HG03175 (cell line): ENCODE data around the gene GOLGA2.
A peak's percentile ranks its signal among the peaks of the same experiment; 100 is the strongest.
"Not testable (repeated sequence)": the region's sequence is repeated elsewhere in the genome, so short reads cannot be mapped to it uniquely, and the experiment has no call there.

Source experiments
- ATAC-seq: cut with Tn5 transposase; IDR thresholded peaks from one replicate; pipeline ENCODE4 v1.9.1; 2021; ENCODE audit warnings: mild to moderate bottlenecking, moderate library complexity; ENCODE audit not compliant: unreplicated experiment

GOLGA2 gene

GRCh38 chr9:128244091-128244836 lies 31.5 kb downstream of the GOLGA2 start:
- no peak for ATAC-seq

DNA sequence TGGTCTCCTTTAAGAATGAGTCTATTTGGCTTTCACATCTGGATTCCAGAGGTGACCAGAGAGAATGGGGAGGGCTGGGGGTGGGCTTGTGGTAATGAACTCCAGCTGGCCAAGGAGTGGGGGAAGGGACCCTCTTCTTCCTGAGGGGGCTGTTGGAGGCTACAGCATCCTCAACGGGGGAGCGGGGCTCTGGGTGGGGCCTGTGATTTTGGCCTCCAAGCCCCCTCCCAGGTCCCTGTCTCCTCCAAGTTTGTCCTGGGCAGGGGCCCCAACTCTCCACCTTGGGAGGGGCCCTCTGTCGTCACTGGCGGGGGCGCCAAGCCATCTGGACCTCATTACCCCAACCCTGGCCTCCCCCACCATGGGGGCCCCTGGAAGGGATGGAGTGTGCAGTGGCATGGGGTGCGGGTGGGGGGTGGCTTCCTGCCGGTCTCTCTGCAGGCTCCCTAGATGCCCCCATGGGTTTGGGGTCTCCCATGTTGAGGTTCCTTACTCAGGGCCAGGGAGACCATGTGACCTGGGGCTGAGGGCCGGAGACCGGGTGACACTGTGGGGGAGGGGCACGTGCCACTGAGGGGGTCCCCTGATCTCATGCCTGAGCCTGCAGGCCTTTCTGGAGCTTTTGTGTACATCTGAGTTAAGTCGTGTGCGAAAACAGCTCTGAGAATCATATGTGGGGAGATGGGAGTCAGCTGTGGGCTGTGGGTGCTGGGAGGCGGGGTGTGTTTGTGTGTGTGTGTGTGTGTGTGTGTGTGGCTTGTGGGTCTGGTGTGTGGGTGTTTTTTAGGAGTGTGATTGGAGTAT lies 32.4 kb downstream of the GOLGA2 start:
- no peak for ATAC-seq

DNA sequence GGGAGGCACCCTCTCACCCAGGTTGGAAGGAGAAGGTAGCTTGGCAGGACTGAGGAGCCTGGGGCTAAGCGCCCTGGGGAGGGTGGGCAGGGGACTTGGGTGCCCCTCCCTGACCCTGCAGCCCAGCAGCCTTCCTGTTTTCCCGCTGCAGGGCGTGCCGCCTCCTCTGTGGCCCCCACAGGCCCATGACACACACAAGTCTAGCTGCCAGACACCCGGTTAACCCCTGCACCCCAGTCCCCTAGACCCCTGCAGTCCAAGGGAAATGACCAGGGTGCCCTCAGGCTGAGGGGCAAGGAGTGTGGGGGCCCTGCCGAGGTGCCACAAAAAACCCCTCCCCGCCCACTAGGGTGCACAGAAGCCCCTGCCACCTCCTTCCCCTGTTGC lies 33.0 kb downstream of the GOLGA2 start:
- no peak for ATAC-seq

- ATAC-seq, result no peak
Observed at GRCh38 chr9:128242124-128242523, 33.7 kb downstream of the GOLGA2 start.

GRCh38 chr9:128233817-128234406 lies 41.9 kb downstream of the GOLGA2 start:
- ATAC-seq, result no peak

GRCh38 chr9:128232528-128233428 lies 43.0 kb downstream of the GOLGA2 start:
- ATAC-seq, result no peak

- ATAC-seq, result no peak
Observed at GRCh38 chr9:128231638-128232527, 43.9 kb downstream of the GOLGA2 start.

DNA sequence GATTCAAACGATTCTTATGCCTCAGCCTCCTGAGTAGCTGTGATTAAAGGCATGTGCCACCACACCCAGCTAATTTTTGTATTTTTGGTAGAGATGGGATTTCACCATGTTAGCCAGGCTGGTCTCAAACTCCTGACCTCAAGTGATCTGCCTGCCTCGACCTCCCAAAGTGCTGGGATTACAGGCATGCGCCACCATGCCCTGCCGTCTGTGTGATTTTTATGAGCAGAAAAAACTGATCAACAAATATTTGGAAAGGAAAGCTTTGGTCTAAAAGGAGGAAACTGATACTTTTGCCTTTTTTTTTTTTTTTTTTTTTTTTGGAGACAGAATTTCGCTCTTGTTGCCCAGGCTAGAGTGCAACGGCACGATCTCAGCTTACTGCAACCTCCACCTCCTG lies 44.9 kb downstream of the GOLGA2 start:
- ATAC-seq, result not testable (repeated sequence)

- no peak for ATAC-seq
Observed at GRCh38 chr9:128226412-128226801, 49.4 kb downstream of the GOLGA2 start.

DNA sequence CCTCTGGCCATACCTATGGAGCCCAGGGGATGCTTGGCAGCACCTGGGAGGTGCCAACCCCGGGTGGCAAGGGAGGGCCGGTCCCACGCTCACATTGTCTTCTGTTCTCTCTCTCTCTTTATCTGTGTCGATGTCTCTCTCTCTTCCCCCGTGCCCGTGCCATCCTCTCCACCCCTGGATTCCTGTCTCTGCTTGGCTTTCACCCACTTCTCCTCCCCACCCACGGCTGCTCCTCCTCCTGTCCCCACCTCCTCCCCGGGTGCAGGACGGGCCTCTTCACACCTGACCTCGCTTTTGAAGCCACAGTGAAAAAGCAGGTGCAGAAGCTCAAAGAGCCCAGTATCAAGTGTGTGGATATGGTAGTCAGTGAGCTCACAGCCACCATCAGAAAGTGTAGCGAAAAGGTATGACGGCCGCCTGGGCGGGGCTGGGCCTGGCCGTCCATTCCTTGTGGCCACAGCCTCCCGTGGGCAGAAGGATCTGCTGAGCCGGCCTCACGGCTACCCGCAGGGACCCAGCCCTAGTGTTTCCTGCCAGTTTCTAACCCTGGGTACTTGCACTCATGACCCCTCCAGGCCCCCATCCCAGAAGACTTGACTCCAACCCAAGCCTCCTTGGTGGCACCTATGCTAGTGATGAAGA lies 49.9 kb downstream of the GOLGA2 start:
- no peak for ATAC-seq

- ATAC-seq, result no peak
Observed at GRCh38 chr9:128224877-128225276, 50.9 kb downstream of the GOLGA2 start.

GRCh38 chr9:128222880-128223670 lies 52.7 kb downstream of the GOLGA2 start:
- no peak for ATAC-seq

- ATAC-seq, result no peak
Observed at GRCh38 chr9:128222026-128222425, 53.8 kb downstream of the GOLGA2 start.

- ATAC-seq, result no peak
Observed at GRCh38 chr9:128219831-128220230, 56.0 kb downstream of the GOLGA2 start.

DNA sequence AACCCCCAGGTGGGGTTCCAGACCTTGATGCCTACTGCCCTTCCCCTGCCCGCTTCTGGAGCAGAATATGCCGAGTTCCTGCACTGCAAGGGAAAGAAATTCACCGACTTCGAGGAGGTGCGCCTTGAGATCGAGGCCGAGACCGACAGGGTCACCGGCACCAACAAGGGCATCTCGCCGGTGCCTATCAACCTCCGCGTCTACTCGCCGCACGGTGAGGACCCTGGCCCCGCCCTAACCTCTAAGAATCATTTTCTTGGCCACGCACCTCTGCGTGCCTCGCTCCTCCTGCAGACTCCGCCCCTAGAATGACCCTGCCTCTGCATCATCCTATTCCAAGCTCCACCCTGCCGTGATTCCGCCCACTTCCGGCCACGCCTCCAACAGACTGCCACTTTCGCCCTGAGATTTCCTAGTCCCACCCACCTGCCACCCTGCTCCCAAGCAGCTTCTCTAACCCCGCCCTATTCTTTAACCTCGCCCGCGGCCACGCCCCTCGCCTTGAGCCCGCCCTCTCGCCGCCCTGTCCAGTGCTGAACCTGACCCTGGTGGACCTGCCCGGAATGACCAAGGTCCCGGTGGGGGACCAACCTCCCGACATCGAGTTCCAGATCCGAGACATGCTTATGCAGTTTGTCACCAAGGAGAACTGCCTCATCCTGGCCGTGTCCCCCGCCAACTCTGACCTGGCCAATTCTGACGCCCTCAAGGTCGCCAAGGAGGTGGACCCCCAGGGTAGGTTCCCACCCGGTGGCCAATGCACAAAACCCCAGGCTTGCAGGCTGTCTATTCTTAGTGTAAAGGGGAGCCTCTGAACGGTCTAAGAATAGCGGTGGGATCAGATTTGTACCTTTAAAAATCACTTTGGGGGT lies 57.1 kb downstream of the GOLGA2 start:
- peak; percentile 93 for ATAC-seq

DNA sequence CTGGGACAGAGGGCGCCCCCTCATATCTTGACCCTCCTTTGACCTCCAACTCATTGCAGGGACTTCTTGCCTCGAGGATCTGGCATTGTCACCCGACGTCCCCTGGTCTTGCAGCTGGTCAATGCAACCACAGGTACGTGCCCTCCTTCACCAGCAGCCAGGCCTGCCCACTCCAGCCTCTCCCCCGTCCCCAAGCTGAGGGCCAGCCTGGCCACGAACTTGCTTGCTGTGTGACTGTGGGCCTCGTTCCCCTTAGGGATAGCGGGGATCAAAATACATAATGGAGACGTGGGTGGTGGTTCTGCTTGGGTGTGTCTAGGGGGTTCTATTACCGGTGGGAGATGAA lies 57.7 kb downstream of the GOLGA2 start:
- no peak for ATAC-seq

GRCh38 chr9:128216781-128217553 lies 58.8 kb downstream of the GOLGA2 start:
- ATAC-seq, result no peak
